GM10248 (cell line): ENCODE measurements around the gene ACRBP.

Experiments
- CTCF ChIA-PET: fragments of 300-600 bp; sonication (Branson Sonifier 250); formaldehyde crosslinking; extraction: SDS; loops from one replicate; lab custom pipeline; 2021; ENCODE audit warnings: antibody characterized with exemption; lab: Yijun Ruan, JAX
- POLR2A ChIA-PET: fragments of 350-650 bp; sonication (Branson Sonifier 250); formaldehyde crosslinking; extraction: SDS; loops from one replicate; lab custom pipeline; 2020; ENCODE audit warnings: antibody characterized with exemption; lab: Yijun Ruan, JAX
- DNase-seq: peaks from one replicate; pipeline ENCODE4 v3.0.0; 2012; ENCODE audit errors: extremely low spot score
- TF ChIP-seq, protein P1 (sequence below): IDR thresholded peaks from 2 replicates; pipeline ENCODE4 v1.5.1; 2012; ENCODE audit warnings: mild to moderate bottlenecking, low read depth; ENCODE audit errors: extremely low read depth, missing control alignments, control extremely low read depth

ACRBP gene

DNA sequence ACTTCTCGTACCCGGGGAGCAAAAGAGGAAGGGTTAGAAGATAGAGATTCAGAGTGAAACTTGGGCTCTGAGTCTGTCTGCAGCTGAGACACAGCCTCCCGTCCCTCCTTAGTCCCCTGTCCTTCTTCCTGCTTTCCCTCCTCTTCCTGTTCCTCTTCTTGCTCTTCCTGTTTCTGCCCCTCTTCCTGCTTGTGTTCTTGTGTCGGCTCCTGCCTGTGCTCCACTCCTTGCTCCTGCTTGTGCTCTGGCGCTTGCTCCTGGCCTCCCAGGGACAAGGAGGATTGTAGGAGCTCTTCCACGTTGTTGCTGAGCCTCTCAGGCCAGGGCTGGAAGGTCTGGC is 3.0 kb downstream of the ACRBP start:
- peak; percentile 61 for DNase-seq
- TF ChIP-seq, protein P1, sequence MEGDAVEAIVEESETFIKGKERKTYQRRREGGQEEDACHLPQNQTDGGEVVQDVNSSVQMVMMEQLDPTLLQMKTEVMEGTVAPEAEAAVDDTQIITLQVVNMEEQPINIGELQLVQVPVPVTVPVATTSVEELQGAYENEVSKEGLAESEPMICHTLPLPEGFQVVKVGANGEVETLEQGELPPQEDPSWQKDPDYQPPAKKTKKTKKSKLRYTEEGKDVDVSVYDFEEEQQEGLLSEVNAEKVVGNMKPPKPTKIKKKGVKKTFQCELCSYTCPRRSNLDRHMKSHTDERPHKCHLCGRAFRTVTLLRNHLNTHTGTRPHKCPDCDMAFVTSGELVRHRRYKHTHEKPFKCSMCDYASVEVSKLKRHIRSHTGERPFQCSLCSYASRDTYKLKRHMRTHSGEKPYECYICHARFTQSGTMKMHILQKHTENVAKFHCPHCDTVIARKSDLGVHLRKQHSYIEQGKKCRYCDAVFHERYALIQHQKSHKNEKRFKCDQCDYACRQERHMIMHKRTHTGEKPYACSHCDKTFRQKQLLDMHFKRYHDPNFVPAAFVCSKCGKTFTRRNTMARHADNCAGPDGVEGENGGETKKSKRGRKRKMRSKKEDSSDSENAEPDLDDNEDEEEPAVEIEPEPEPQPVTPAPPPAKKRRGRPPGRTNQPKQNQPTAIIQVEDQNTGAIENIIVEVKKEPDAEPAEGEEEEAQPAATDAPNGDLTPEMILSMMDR, result no peak
- POLR2A ChIA-PET, result interaction anchor here (1.1 to 1.7 kb wide), 2 partner anchors 9 to 45 kb away, joined by 6 to 7 read pairs; partner anchors contain the start of genes LPAR5 and ZNF384
- CTCF ChIA-PET, result interaction anchor here (0.7 to 3.7 kb wide), 22 partner anchors 9 to 122 kb away, joined by 3 to 19 read pairs (median 4); partner anchors contain the start of genes LPAR5, MLF2 and PTMS

DNA sequence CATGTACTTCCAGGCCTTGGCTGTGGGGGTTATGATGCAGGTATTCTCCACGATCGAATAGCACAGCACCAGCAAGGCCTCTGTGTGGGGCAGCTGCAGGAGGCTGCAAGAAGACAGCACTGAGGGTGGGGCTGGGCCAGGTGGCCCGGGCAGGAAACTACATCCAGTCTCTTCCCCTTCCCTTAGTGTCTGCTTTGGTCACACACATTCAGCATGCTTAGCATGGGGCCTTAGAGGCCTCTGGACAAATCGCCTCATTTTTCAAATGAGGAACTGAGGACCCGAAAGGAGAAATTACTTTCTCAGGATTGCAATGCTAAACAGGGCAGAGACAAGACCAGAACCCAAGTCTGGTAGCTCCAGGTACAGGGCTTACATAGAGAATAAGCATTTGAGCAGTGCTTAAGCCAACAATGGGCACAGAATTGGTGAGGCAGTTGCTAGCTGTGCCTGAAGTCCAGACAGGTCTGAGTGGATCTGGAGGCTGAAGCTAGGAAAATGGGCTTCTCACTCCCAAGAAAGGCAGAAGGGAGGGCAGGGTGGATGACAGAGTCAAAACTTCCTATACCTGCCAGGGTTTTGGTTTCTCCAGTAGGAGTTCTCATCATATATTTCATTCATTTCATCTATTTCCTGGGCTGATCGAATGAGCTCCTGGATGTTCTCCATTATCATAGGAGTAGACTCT is 3.5 kb downstream of the ACRBP start:
- POLR2A ChIA-PET, result interaction anchor here (1.1 to 1.7 kb wide), 2 partner anchors 8 to 46 kb away, joined by 6 to 7 read pairs; partner anchors contain the start of genes LPAR5 and ZNF384
- TF ChIP-seq, protein P1, result no peak
- CTCF ChIA-PET, result interaction anchor here (0.7 to 3.7 kb wide), 19 partner anchors 8 to 123 kb away, joined by 3 to 19 read pairs (median 5); partner anchors contain the start of genes LPAR5, MLF2 and PTMS
- no peak for DNase-seq

DNA sequence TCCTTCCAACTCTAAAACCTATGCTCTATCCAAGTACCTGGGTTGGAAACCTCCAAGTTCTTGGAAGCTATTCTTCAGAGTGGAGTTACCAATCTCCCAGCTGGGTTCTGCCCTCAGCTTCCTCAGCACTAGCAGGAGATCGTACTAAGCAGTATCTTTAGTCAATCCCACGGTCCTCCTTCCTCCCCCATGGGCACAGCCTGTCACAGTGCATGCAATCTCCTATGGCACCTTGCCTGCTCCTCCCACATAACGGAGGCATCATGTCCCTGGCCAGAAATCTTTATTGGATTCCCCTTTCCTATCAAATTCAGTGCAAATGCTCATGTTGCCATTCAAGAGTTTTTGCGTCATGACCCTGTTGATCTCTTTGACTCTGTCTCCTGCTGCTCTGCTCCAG is 6.1 kb downstream of the ACRBP start:
- CTCF ChIA-PET, result interaction anchor here (1.0 to 1.4 kb wide), 3 partner anchors 20 to 103 kb away, joined by 3 read pairs; no protein-coding TSS in a partner anchor
- POLR2A ChIA-PET, result interaction anchor here (1.4 kb wide), 1 partner anchor 9 kb away, joined by 3 read pairs; no protein-coding TSS in a partner anchor
- TF ChIP-seq, protein P1, result no peak

DNA sequence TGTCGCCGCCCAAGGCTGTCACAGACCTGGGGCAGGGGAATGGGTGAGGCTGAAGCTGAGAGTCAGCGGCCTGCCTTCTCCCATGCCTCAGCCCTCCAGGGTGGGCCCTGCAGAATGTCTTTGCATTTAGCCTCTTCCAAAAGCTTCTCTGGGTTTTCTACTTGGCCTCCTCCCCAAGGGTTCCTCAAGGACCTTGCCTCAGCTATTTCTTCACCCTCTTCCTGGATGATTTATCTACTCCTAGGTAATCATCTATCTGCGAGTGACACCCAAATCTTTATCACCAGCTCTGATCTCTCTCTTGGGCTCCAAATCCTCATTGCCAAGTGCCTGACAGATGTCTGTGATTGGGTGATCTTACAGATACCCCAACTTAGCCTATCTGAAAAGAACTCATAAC is 6.7 kb downstream of the ACRBP start:
- ChIA-PET CTCF (interaction anchor here (1.0 to 1.9 kb wide), 5 partner anchors 19 to 113 kb away, joined by 3 to 5 read pairs (median 3); partner anchors contain the start of gene MLF2), POLR2A (interaction anchor here (1.4 kb wide), 1 partner anchor 9 kb away, joined by 3 read pairs; no protein-coding TSS in a partner anchor)
- TF ChIP-seq, protein P1, result no peak
- DNase-seq, result no peak

More for the DNA sequence above, 6.1 kb downstream of the ACRBP start:
- no peak for DNase-seq

DNA sequence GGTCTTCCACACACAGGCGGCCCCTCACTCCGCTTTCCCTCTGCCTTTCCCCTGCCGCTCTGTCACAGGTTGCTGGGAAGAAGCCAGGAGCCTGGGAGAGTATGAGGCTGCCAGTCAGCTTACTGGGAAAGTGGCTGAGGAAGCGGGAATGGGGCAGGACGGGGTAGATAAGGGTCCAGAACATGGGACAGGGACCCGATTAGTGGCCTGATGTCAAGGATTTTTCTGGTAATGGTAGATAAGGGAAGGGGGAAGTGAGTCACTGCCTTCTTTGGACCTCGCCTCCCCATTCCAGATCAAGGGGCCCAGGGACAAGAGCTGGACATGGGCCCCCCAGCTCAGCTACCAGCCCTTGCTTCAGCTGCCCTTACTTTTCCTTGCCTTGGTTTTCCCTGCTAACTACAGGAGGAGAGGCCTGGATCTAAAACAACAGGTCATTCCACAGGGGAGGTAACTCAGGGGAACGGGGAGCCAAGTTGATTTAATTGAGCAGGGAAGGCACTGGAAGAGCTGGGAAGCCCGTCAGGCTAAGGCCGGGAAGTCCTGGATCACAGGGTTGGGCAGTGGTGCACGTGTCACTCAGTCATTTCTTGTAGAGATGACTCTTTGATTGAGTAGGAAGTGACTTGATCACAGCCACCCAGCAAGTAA is 8.0 kb downstream of the ACRBP start:
- TF ChIP-seq, protein P1, result no peak
- POLR2A ChIA-PET, result interaction anchor here (1.4 kb wide), 1 partner anchor 7 kb away, joined by 3 read pairs; no protein-coding TSS in a partner anchor
- no peak for DNase-seq
- CTCF ChIA-PET, result interaction anchor here (1.0 to 1.9 kb wide), 2 partner anchors 21 to 114 kb away, joined by 3 to 5 read pairs; partner anchors contain the start of gene MLF2

DNA sequence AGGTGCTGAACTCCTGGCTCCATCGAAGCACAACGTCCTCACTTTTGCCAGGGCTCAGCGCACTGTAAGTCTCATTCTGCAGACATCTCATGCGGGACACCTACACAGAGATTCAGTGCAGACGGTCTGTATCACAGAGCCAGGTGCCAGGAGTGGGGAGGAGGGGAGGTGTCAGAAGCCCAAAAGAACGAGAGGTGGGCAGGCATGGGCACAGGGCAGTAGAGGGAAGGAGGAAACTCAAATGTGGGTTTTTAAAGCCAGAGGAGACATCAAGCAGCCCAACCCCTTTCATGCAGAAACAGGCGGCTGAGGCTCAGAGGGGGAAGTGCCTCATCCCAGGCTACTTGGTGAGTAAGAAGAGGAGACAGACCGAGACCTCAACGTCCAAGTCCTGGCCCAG is 8.9 kb downstream of the ACRBP start:
- TF ChIP-seq, protein P1, result no peak
- ChIA-PET POLR2A (no interaction called here), CTCF (no interaction called here)
- no peak for DNase-seq
